HEK293 (cell line): ENCODE measurements around the gene SVOPL.

Experiments used
- CTCF ChIA-PET: fragments of 350-600 bp; formaldehyde crosslinking; extraction: SDS; loops from one replicate; lab custom pipeline; 2021; ENCODE audit warnings: antibody characterized with exemption; lab: Yijun Ruan, JAX
- POLR2A ChIA-PET: fragments of 300-600 bp; formaldehyde crosslinking; extraction: SDS; loops from one replicate; lab custom pipeline; 2020; ENCODE audit warnings: antibody characterized with exemption, inconsistent platforms; lab: Yijun Ruan, JAX
- H3K27ac ChIP-seq: fragments of 200-500 bp; sonication (Bioruptor generic); 2 replicates; pipeline ENCODE4 v1.5.1; 2014; ENCODE audit warnings: low read depth, low read length, control low read depth, inconsistent platforms; ENCODE audit errors: extremely low read depth
- H3K36me3 ChIP-seq, 2 experiments: fragments of 200-500 bp in 1 of 2; sonication (Bioruptor generic) in 1 of 2; 1 replicate in 1 of 2; 2 replicates in 1 of 2; pipeline ENCODE4 v1.5.1; 2014 to 2017; ENCODE audit warnings: inconsistent platforms in 2 of 2, low read length in 2 of 2; ENCODE audit not compliant: control insufficient read depth in 2 of 2, insufficient read depth in 1 of 2
- H3K4me1 ChIP-seq: fragments of 200-500 bp; sonication (Bioruptor generic); 2 replicates; pipeline ENCODE4 v1.5.1; 2014; ENCODE audit warnings: mild to moderate bottlenecking, low read length, inconsistent platforms; ENCODE audit not compliant: control insufficient read depth, insufficient read depth
- H3K4me3 ChIP-seq: 2 replicates; pipeline ENCODE4 v1.5.1; 2011; ENCODE audit warnings: low read depth, mild to moderate bottlenecking, control low read depth, low read length, moderate library complexity
- H3K9me3 ChIP-seq: fragments of 200-500 bp; sonication (Bioruptor generic); 2 replicates; pipeline ENCODE4 v1.5.1; 2014; ENCODE audit warnings: low read depth, low read length, inconsistent platforms; ENCODE audit not compliant: control insufficient read depth, insufficient read depth
- BCL6B ChIP-seq: fragments of 450-650 bp; formaldehyde crosslinking; IDR thresholded peaks from 2 replicates; pipeline ENCODE4 v1.5.1; 2017; ENCODE audit warnings: missing biosample characterization, missing genetic modification characterization
- KLF10 ChIP-seq: fragments of 450-650 bp; IDR thresholded peaks from 2 replicates; pipeline ENCODE4 v1.5.1; 2018; ENCODE audit warnings: missing biosample characterization, mild to moderate bottlenecking, missing genetic modification characterization
- KLF9 ChIP-seq: fragments of 450-650 bp; formaldehyde crosslinking; IDR thresholded peaks from 2 replicates; pipeline ENCODE4 v1.5.1; 2016; ENCODE audit warnings: missing biosample characterization, missing genetic modification characterization, low read depth
- PRDM1 ChIP-seq: fragments of 450-650 bp; formaldehyde crosslinking; IDR thresholded peaks from 2 replicates; pipeline ENCODE4; 2016; ENCODE audit warnings: missing biosample characterization, missing genetic modification characterization
- SP2 ChIP-seq: fragments of 450-650 bp; formaldehyde crosslinking; IDR thresholded peaks from 2 replicates; pipeline ENCODE4 v1.5.1; 2016; ENCODE audit warnings: missing biosample characterization, missing genetic modification characterization
- TSHZ1 ChIP-seq: fragments of 450-650 bp; formaldehyde crosslinking; IDR thresholded peaks from 2 replicates; pipeline ENCODE4 v1.5.1; 2016; ENCODE audit warnings: missing biosample characterization, missing genetic modification characterization, borderline replicate concordance
- WT1 ChIP-seq: fragments of 450-650 bp; formaldehyde crosslinking; IDR thresholded peaks from 2 replicates; pipeline ENCODE4 v1.5.1; 2016; ENCODE audit warnings: missing biosample characterization, missing genetic modification characterization
- ZBTB10 ChIP-seq: fragments of 450-650 bp; formaldehyde crosslinking; IDR thresholded peaks from 2 replicates; pipeline ENCODE4 v1.5.1; 2016; ENCODE audit warnings: missing biosample characterization, missing genetic modification characterization
- ZBTB20 ChIP-seq: fragments of 450-650 bp; formaldehyde crosslinking; IDR thresholded peaks from 2 replicates; pipeline ENCODE4 v1.5.1; 2016; ENCODE audit warnings: missing biosample characterization, missing genetic modification characterization
- ZNF184 ChIP-seq: fragments of 450-650 bp; IDR thresholded peaks from 2 replicates; pipeline ENCODE4 v1.5.1; 2018; ENCODE audit warnings: missing biosample characterization, mild to moderate bottlenecking, missing genetic modification characterization
- ZNF248 ChIP-seq: fragments of 450-650 bp; formaldehyde crosslinking; IDR thresholded peaks from 2 replicates; pipeline ENCODE4 v1.5.1; 2017; ENCODE audit warnings: missing biosample characterization, missing genetic modification characterization
- ZNF335 ChIP-seq: fragments of 450-650 bp; formaldehyde crosslinking; conservative IDR thresholded peaks from 2 replicates; pipeline ENCODE4 v1.5.1; 2016; ENCODE audit warnings: missing biosample characterization, missing genetic modification characterization
- ZNF394 ChIP-seq: fragments of 450-650 bp; formaldehyde crosslinking; IDR thresholded peaks from 2 replicates; pipeline ENCODE4 v1.5.1; 2016; ENCODE audit warnings: missing biosample characterization, missing genetic modification characterization, mild to moderate bottlenecking, moderate library complexity, borderline replicate concordance
- ZNF48 ChIP-seq: fragments of 450-650 bp; formaldehyde crosslinking; IDR thresholded peaks from 2 replicates; pipeline ENCODE4 v1.5.1; 2016; ENCODE audit warnings: missing biosample characterization, missing genetic modification characterization
- ZNF513 ChIP-seq: fragments of 450-650 bp; IDR thresholded peaks from 2 replicates; pipeline ENCODE4 v1.5.1; 2018; ENCODE audit warnings: missing biosample characterization, missing genetic modification characterization
- ZNF530 ChIP-seq: fragments of 450-650 bp; formaldehyde crosslinking; IDR thresholded peaks from 2 replicates; pipeline ENCODE4 v1.5.1; 2016; ENCODE audit warnings: low read depth, missing biosample characterization, missing genetic modification characterization
- ZNF549 ChIP-seq: fragments of 450-650 bp; IDR thresholded peaks from 2 replicates; pipeline ENCODE4 v1.5.1; 2018; ENCODE audit warnings: missing biosample characterization, missing genetic modification characterization, mild to moderate bottlenecking, inconsistent platforms, moderate library complexity
- ZNF560 ChIP-seq: fragments of 450-650 bp; formaldehyde crosslinking; IDR thresholded peaks from 2 replicates; pipeline ENCODE4 v1.5.1; 2017; ENCODE audit warnings: missing biosample characterization, missing genetic modification characterization, borderline replicate concordance
- ZNF629 ChIP-seq: fragments of 450-650 bp; formaldehyde crosslinking; IDR thresholded peaks from 2 replicates; pipeline ENCODE4 v1.5.1; 2017; ENCODE audit warnings: missing biosample characterization, missing genetic modification characterization
- ZNF654 ChIP-seq: fragments of 450-650 bp; formaldehyde crosslinking; IDR thresholded peaks from 2 replicates; pipeline ENCODE4 v1.5.1; 2016; ENCODE audit warnings: low read depth, missing biosample characterization, missing genetic modification characterization
- ZNF701 ChIP-seq: fragments of 450-650 bp; formaldehyde crosslinking; IDR thresholded peaks from 2 replicates; pipeline ENCODE4 v1.5.1; 2016; ENCODE audit warnings: missing biosample characterization, missing genetic modification characterization
- ZNF777 ChIP-seq: fragments of 450-650 bp; formaldehyde crosslinking; IDR thresholded peaks from 2 replicates; pipeline ENCODE4 v1.5.1; 2017; ENCODE audit warnings: missing biosample characterization, missing genetic modification characterization, borderline replicate concordance
- ZNF843 ChIP-seq: fragments of 450-650 bp; formaldehyde crosslinking; IDR thresholded peaks from 2 replicates; pipeline ENCODE4 v1.5.1; 2016; ENCODE audit warnings: missing biosample characterization, missing genetic modification characterization
- ZSCAN4 ChIP-seq: fragments of 450-650 bp; formaldehyde crosslinking; IDR thresholded peaks from 2 replicates; pipeline ENCODE4 v1.5.1; 2017; ENCODE audit warnings: missing biosample characterization, missing genetic modification characterization

SVOPL gene

GRCh38 chr7:138665249-138665648, 35.9 kb downstream of the SVOPL start:
- H3K27ac ChIP-seq = no peak overlapping the region
- H3K4me3 ChIP-seq = no peak overlapping the region
- ChIA-PET POLR2A (no interaction called here), CTCF (interaction anchor here (0.6 to 2.2 kb wide), 2 partner anchors 73 to 200 kb away, joined by 4 to 5 read pairs; no protein-coding TSS in a partner anchor)
- no peaks in the 10 kb centered on the region; the same call in 1 of the 2 replicates for H3K4me1 ChIP-seq
- TF ChIP-seq ZNF530 (tag by site-specific recombination) (no peak), ZNF184 (tag by site-specific recombination) (no peak), ZNF654 (no peak), ZNF843 (no peak), KLF10 (tag by site-specific recombination) (no peak), ZNF394 (tag by site-specific recombination) (no peak), TSHZ1 (no peak), ZNF701 (tag by site-specific recombination) (no peak), WT1 (tag by site-specific recombination) (no peak)
- H3K9me3 ChIP-seq = no peaks in the 10 kb centered on the region
- H3K36me3 ChIP-seq = no peaks in the 10 kb centered on the region

- Histone ChIP-seq H3K36me3 (no peaks in the 10 kb centered on the region), H3K9me3 (no peaks in the 10 kb centered on the region), H3K4me1 (no peaks in the 10 kb centered on the region; the same call in 1 of the 2 replicates), H3K4me3 (peak overlapping the region; percentile 36), H3K27ac (peak overlapping the region; percentile 42; the same call in 1 of the 2 replicates)
- ChIA-PET CTCF (interaction anchor here (0.6 kb wide), 1 partner anchor 662 kb away, joined by 3 read pairs; no protein-coding TSS in a partner anchor), POLR2A (no interaction called here)
- TF ChIP-seq ZBTB20 (tag by site-specific recombination) (no peak), ZSCAN4 (tag by site-specific recombination) (no peak), ZBTB10 (tag by site-specific recombination) (peak; percentile 87), KLF9 (tag by site-specific recombination) (peak; percentile 63), ZNF549 (no peak), ZNF335 (tag by site-specific recombination) (peak; percentile 55), SP2 (no peak), ZNF777 (tag by site-specific recombination) (peak; percentile 59; the same call in 1 of the 2 replicates), PRDM1 (tag by site-specific recombination) (peak; percentile 35; the same call in 1 of the 2 replicates), ZNF48 (tag by site-specific recombination) (no peak), BCL6B (tag by site-specific recombination) (no peak), ZNF248 (tag by site-specific recombination) (no peak), ZNF560 (tag by site-specific recombination) (no peak), ZNF513 (tag by site-specific recombination) (no peak), ZNF629 (no peak)
Observed at GRCh38 chr7:138663725-138664710, 37.1 kb downstream of the SVOPL start.
